ENCODE measurements around the gene TRIM9.

TRIM9 gene

DNA sequence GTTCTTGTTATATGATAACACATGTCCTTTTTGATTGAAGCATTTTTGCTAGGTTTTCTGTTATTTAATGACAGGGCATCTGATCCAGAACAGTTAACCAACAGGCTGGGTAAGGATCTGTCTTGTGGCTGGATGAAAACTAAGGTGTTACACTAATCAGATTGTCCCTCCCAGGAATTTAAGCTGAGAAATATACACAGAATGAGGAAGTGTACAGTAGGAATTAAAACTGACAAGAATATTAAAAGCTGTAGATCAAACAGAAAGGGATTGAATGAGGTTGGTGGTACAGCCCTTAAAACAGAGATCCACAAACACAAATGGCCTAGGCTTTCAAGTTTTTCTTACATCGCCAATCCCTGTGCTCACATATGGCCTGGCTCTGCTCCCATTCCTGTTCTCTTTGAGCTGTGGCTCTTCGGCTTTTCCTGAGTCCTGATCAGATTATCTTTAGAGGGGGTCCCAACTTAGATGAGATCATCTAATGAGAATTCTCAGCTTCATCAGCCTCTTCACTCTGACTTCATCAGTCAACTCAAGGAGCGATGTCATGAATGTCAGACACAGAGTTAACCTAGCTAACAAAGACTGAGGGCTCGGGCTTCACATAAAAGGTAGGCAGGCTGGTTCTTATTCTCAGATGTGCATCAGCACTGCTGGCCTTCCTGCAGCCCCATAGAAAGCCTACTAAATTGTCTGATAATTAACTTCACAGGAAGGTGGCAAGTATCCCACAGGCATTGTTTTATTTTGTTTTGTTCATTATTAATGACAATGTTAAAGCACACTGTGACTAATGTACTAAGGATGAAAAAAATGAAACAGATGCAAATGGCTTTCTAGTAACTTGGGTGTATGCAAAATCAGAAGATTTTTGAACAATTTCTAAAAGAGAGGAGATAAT, 162.1 kb downstream of the TRIM9 start:
- Histone ChIP-seq H3K4me1 (ENCODE audit: control insufficient read depth in 1 of 2, insufficient read depth in 1 of 2, low read depth in 1 of 2, low read length in 1 of 2) (peaks cover 96 to 98% of the 10 kb centered on the region in 2 experiments), H3K27me3 (no peaks in the 10 kb centered on the region), H3K27ac (peak overlapping the region; percentile 86), H3K4me3 (ENCODE audit: low read depth in 1 of 2, low read length in 1 of 2) (no peak overlapping the region), H3K9me3 (no peaks in the 10 kb centered on the region), H3K36me3 (peaks cover 86% of the 10 kb centered on the region)
- TF ChIP-seq, protein P1, sequence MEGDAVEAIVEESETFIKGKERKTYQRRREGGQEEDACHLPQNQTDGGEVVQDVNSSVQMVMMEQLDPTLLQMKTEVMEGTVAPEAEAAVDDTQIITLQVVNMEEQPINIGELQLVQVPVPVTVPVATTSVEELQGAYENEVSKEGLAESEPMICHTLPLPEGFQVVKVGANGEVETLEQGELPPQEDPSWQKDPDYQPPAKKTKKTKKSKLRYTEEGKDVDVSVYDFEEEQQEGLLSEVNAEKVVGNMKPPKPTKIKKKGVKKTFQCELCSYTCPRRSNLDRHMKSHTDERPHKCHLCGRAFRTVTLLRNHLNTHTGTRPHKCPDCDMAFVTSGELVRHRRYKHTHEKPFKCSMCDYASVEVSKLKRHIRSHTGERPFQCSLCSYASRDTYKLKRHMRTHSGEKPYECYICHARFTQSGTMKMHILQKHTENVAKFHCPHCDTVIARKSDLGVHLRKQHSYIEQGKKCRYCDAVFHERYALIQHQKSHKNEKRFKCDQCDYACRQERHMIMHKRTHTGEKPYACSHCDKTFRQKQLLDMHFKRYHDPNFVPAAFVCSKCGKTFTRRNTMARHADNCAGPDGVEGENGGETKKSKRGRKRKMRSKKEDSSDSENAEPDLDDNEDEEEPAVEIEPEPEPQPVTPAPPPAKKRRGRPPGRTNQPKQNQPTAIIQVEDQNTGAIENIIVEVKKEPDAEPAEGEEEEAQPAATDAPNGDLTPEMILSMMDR (IDR thresholded peaks at IDR 0.05) = no peak

GRCh38 chr14:50932156-50932555, 162.7 kb downstream of the TRIM9 start:
- no peak overlapping the region for H3K4me3 ChIP-seq (ENCODE audit: low read depth in 1 of 2, low read length in 1 of 2)
- H3K27ac ChIP-seq = peak overlapping the region; percentile 86
- no peaks in the 10 kb centered on the region for H3K9me3 ChIP-seq
- H3K27me3 ChIP-seq = no peaks in the 10 kb centered on the region
- H3K36me3 ChIP-seq = peaks cover 92% of the 10 kb centered on the region
- H3K4me1 ChIP-seq (ENCODE audit: control insufficient read depth in 1 of 2, insufficient read depth in 1 of 2, low read depth in 1 of 2, low read length in 1 of 2) = peaks cover 98% of the 10 kb centered on the region in 2 experiments
- TF ChIP-seq, protein P1 (IDR thresholded peaks at IDR 0.05) = no peak

DNA sequence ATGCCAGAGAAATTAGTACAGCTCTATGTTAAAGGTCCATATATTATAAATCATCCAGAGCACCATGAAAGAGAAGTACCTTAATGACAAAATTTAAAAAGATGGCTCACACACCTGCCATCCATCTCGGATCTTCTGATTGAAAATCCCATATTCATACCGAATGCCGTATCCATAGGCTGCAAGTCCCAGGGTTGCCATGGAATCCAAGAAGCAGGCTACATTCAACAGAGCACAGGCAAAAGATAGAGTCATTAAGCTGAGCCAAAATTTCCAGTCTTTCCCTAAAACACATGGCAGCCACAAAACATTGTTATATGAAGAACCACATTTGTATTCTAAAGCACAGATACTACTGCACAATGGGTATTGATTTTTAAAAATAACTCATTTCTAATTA, 163.3 kb downstream of the TRIM9 start:
- TF ChIP-seq, protein P1 (IDR thresholded peaks at IDR 0.05) = no peak
- Histone ChIP-seq H3K36me3 (peaks cover 93% of the 10 kb centered on the region), H3K4me1 (ENCODE audit: control insufficient read depth in 1 of 2, insufficient read depth in 1 of 2, low read depth in 1 of 2, low read length in 1 of 2) (peaks cover 98 to 99% of the 10 kb centered on the region in 2 experiments), H3K27ac (peak overlapping the region; percentile 86), H3K27me3 (no peaks in the 10 kb centered on the region), H3K9me3 (no peaks in the 10 kb centered on the region), H3K4me3 (ENCODE audit: low read depth in 1 of 2, low read length in 1 of 2) (no peak overlapping the region)

DNA sequence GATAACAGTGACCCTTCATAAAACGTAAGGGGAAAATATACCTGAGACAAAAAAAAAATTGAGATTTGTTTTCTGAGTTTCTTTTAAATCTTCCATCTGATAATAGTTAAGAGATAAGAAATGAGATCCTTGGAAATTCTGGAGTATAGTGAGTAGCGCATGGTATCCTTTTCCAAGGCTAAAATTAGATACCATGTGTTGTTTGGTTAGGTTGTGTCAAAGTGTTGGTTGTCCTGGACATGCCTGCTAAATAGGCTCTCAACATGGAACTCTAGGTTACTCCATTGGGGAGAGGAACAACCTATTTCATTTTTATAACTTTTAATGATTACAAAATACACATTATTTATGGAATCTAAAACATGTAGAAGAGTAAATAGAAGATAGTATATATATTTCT, 165.4 kb downstream of the TRIM9 start:
- Histone ChIP-seq H3K4me3 (ENCODE audit: low read depth in 1 of 2, low read length in 1 of 2) (peak overlapping the region in 1 of 2 experiments; percentile 52), H3K27ac (peak overlapping the region; percentile 86), H3K4me1 (ENCODE audit: control insufficient read depth in 1 of 2, insufficient read depth in 1 of 2, low read depth in 1 of 2, low read length in 1 of 2) (peaks cover 98 to 99% of the 10 kb centered on the region in 2 experiments), H3K36me3 (peaks cover 88% of the 10 kb centered on the region), H3K27me3 (no peaks in the 10 kb centered on the region), H3K9me3 (no peaks in the 10 kb centered on the region)
- TF ChIP-seq, protein P1 (IDR thresholded peaks at IDR 0.05) = no peak

GRCh38 chr14:50928002-50928635, 166.8 kb downstream of the TRIM9 start:
- Histone ChIP-seq H3K27ac (peak overlapping the region; percentile 86), H3K4me1 (ENCODE audit: control insufficient read depth in 1 of 2, insufficient read depth in 1 of 2, low read depth in 1 of 2, low read length in 1 of 2) (peaks cover 93 to 94% of the 10 kb centered on the region in 2 experiments), H3K36me3 (peaks cover 88% of the 10 kb centered on the region), H3K9me3 (no peaks in the 10 kb centered on the region), H3K4me3 (ENCODE audit: low read depth in 1 of 2, low read length in 1 of 2) (peak overlapping the region; percentile 47 to 52), H3K27me3 (no peaks in the 10 kb centered on the region)
- TF ChIP-seq, protein P1 (IDR thresholded peaks at IDR 0.05) = no peak

Data from neutrophil (primary cell).